ENCODE data around the gene PRKCSH. TPM values are rescaled to one million over a fixed set of nuclear protein-coding genes. Genes with fewer than 3 reads are reported as not detected.
A peak's percentile ranks its signal among the peaks of the same experiment; 100 is the strongest.

The PRKCSH gene
- total and polyA plus RNA-seq, 4 donors = 55.9 to 290 (median 179) TPM

GRCh38 chr19:11495885-11496284 is 60.5 kb downstream of the PRKCSH start:
- Histone ChIP-seq H3K36me3 (ENCODE audit: control insufficient read depth, insufficient read depth, low read length) (peaks cover 71% of the 10 kb centered on the region), H3K27ac (ENCODE audit: low read depth, low read length) (no peak overlapping the region), H3K4me1 (ENCODE audit: control insufficient read depth, insufficient read depth, low read length) (no peaks in the 10 kb centered on the region), H3K27me3 (ENCODE audit: control insufficient read depth, insufficient read depth, low read length) (no peaks in the 10 kb centered on the region), H3K4me3 (ENCODE audit: low read depth, low read length) (no peak overlapping the region), H3K9me3 (ENCODE audit: control insufficient read depth, insufficient read depth, low read length) (no peaks in the 10 kb centered on the region)
- 97% methylated on average over 22 of the region's 22 CpGs for WGBS (ENCODE audit: insufficient coverage)
- no peak for DNase-seq (ENCODE audit: low read depth in 4 of 6, low spot score in 6 of 6)

GRCh38 chr19:11496391-11497163 is 61.1 kb downstream of the PRKCSH start:
- Histone ChIP-seq H3K4me3 (ENCODE audit: low read depth, low read length) (no peak overlapping the region), H3K9me3 (ENCODE audit: control insufficient read depth, insufficient read depth, low read length) (no peaks in the 10 kb centered on the region), H3K4me1 (ENCODE audit: control insufficient read depth, insufficient read depth, low read length) (no peaks in the 10 kb centered on the region), H3K36me3 (ENCODE audit: control insufficient read depth, insufficient read depth, low read length) (peaks cover 73% of the 10 kb centered on the region), H3K27ac (ENCODE audit: low read depth, low read length) (no peak overlapping the region), H3K27me3 (ENCODE audit: control insufficient read depth, insufficient read depth, low read length) (no peaks in the 10 kb centered on the region)
- WGBS (ENCODE audit: insufficient coverage) = 53% methylated on average over 12 of the region's 17 CpGs
- peak in 2 of 6 donors; percentile 41 to 44 for DNase-seq (ENCODE audit: low read depth in 4 of 6, low spot score in 6 of 6)

DNA sequence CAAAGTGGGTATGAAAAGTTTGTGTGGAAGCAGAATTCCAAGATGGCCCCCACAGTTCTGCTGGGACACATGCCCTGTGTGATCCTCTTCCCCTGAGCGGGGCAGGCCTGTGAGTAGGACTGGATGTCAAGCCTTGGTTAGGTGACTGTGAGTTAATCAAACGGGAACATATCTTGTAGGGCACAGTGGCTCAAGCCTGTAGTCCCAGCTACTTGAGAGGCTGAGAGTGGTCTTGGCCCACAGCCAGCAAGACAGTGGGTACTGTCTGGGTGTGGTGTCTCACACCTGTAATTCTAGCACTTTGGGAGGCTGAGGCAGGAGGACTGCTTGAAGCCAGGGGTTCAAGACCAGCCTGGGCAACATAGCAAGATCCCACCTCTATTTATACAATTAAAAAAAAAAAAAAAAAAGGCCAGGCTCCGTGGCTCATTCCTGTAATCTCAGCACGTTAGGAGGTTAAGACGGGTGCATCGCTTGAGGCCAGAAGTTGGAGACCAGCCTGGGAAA is 63.8 kb downstream of the PRKCSH start:
- H3K27ac ChIP-seq (ENCODE audit: low read depth, low read length) = no peak overlapping the region
- no peak overlapping the region for H3K4me3 ChIP-seq (ENCODE audit: low read depth, low read length)
- no peaks in the 10 kb centered on the region for H3K27me3 ChIP-seq (ENCODE audit: control insufficient read depth, insufficient read depth, low read length)
- DNase-seq (ENCODE audit: low read depth in 4 of 6, low spot score in 6 of 6) = no peak
- H3K9me3 ChIP-seq (ENCODE audit: control insufficient read depth, insufficient read depth, low read length) = no peaks in the 10 kb centered on the region
- peaks cover 3% of the 10 kb centered on the region for H3K4me1 ChIP-seq (ENCODE audit: control insufficient read depth, insufficient read depth, low read length)
- peaks cover 70% of the 10 kb centered on the region for H3K36me3 ChIP-seq (ENCODE audit: control insufficient read depth, insufficient read depth, low read length)
- 90% methylated on average over 1 of the region's 6 CpGs for WGBS (ENCODE audit: insufficient coverage)

DNA sequence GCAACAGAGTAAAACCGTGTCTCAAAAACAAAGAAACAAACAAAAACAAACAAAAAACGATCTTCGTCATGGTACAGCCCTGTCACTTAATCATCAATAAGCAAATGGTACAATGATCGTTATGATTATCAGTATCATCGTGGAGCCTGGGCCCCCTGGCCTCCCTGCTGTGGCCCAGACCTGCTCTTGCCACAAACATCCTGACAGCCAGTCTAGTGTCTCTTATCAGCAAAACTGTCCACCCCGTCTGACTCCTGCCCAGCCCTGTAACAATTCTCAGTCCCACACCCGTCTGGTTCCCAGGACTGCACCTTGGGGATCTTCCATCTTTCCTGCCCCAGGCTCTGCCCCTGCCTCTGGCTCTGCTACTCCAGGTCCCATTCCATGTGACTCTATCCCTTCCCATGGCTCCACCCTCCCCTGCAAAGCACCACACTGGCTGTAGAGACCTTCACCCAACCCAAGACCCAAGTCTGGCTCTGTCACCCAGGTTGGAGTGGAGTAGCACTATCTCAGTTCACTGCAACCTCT is 64.5 kb downstream of the PRKCSH start:
- Histone ChIP-seq H3K9me3 (ENCODE audit: control insufficient read depth, insufficient read depth, low read length) (no peaks in the 10 kb centered on the region), H3K4me1 (ENCODE audit: control insufficient read depth, insufficient read depth, low read length) (peaks cover 6% of the 10 kb centered on the region), H3K27ac (ENCODE audit: low read depth, low read length) (no peak overlapping the region), H3K4me3 (ENCODE audit: low read depth, low read length) (no peak overlapping the region), H3K36me3 (ENCODE audit: control insufficient read depth, insufficient read depth, low read length) (peaks cover 64% of the 10 kb centered on the region), H3K27me3 (ENCODE audit: control insufficient read depth, insufficient read depth, low read length) (no peaks in the 10 kb centered on the region)
- no peak for DNase-seq (ENCODE audit: low read depth in 4 of 6, low spot score in 6 of 6)
- 87% methylated on average over 7 of the region's 7 CpGs for WGBS (ENCODE audit: insufficient coverage)

Small RNA genes within 50 kb of the gene (small RNA-seq; reads per million reads assigned to genes)
- gene MIR7974 (ENCODE audit: low replicate concordance) = not detected
- gene RF00019 (ENCODE audit: low replicate concordance) = not detected

Other genes with a start within 250 kb of the PRKCSH start
- 100 to 1,000 TPM in 1 of 2 donors, 10 to 100 TPM in 1; 56.3 to 270 TPM for gene KANK2, start 238.1 kb upstream of the PRKCSH start, total RNA-seq
- gene KANK2, start 238.1 kb upstream of the PRKCSH start, polyA plus RNA-seq (ENCODE audit: insufficient read length in 2 of 2) = 100 to 1,000 TPM in 1 of 2 donors, 10 to 100 TPM in 1; 65.9 to 130 TPM
- gene ANGPTL8, start 196.0 kb upstream of the PRKCSH start, total RNA-seq = not detected
- 1 to 10 TPM in 1 of 2 donors, under 1 TPM in 1; 0.71 to 2.3 TPM for gene ANGPTL8, start 196.0 kb upstream of the PRKCSH start, polyA plus RNA-seq (ENCODE audit: insufficient read length in 2 of 2)
- 10 to 100 TPM; 16.5 to 42.7 TPM for gene DOCK6, start 173.1 kb upstream of the PRKCSH start, total RNA-seq
- 10 to 100 TPM; 51.8 to 71.2 TPM for gene DOCK6, start 173.1 kb upstream of the PRKCSH start, polyA plus RNA-seq (ENCODE audit: insufficient read length in 2 of 2)
- not detected for gene TSPAN16, start 139.5 kb upstream of the PRKCSH start, total RNA-seq
- under 1 TPM in 1 of 2 donors, not detected in 1; 0.36 TPM for gene TSPAN16, start 139.5 kb upstream of the PRKCSH start, polyA plus RNA-seq (ENCODE audit: insufficient read length in 2 of 2)
- gene RAB3D, start 96.0 kb upstream of the PRKCSH start, total RNA-seq = 10 to 100 TPM; 14.2 to 27.0 TPM
- gene RAB3D, start 96.0 kb upstream of the PRKCSH start, polyA plus RNA-seq (ENCODE audit: insufficient read length in 2 of 2) = 10 to 100 TPM; 13.2 to 17.5 TPM
- gene TMEM205, start 89.4 kb upstream of the PRKCSH start, total RNA-seq = 100 to 1,000 TPM in 1 of 2 donors, 10 to 100 TPM in 1; 59.3 to 161 TPM
- gene TMEM205, start 89.4 kb upstream of the PRKCSH start, polyA plus RNA-seq (ENCODE audit: insufficient read length in 2 of 2) = 100 to 1,000 TPM; 120 to 125 TPM
- 10 to 100 TPM; 14.9 to 37.6 TPM for gene CCDC159, start 89.1 kb upstream of the PRKCSH start, total RNA-seq
- gene CCDC159, start 89.1 kb upstream of the PRKCSH start, polyA plus RNA-seq (ENCODE audit: insufficient read length in 2 of 2) = 10 to 100 TPM; 40.4 to 52.2 TPM
- 10 to 100 TPM; 30.4 to 30.7 TPM for gene PLPPR2, start 80.2 kb upstream of the PRKCSH start, total RNA-seq
- gene PLPPR2, start 80.2 kb upstream of the PRKCSH start, polyA plus RNA-seq (ENCODE audit: insufficient read length in 2 of 2) = 100 to 1,000 TPM; 183 to 215 TPM
- 1 to 10 TPM in 1 of 2 donors, under 1 TPM in 1; 0.50 to 2.6 TPM for gene SWSAP1, start 61.0 kb upstream of the PRKCSH start, total RNA-seq
- gene SWSAP1, start 61.0 kb upstream of the PRKCSH start, polyA plus RNA-seq (ENCODE audit: insufficient read length in 2 of 2) = 1 to 10 TPM; 2.3 to 2.5 TPM
- 1 to 10 TPM; 4.0 to 6.3 TPM for gene EPOR, start 51.3 kb upstream of the PRKCSH start, total RNA-seq
- gene EPOR, start 51.3 kb upstream of the PRKCSH start, polyA plus RNA-seq (ENCODE audit: insufficient read length in 2 of 2) = 1 to 10 TPM; 5.9 to 8.0 TPM
- gene RGL3, start 16.3 kb upstream of the PRKCSH start, total RNA-seq = 1 to 10 TPM; 1.5 to 4.7 TPM
- 1 to 10 TPM; 8.0 to 9.9 TPM for gene RGL3, start 16.3 kb upstream of the PRKCSH start, polyA plus RNA-seq (ENCODE audit: insufficient read length in 2 of 2)
- gene ODAD3, start 514 bp upstream of the PRKCSH start, total RNA-seq = 1 to 10 TPM in 1 of 2 donors, under 1 TPM in 1; 0.79 to 5.3 TPM
- gene ODAD3, start 514 bp upstream of the PRKCSH start, polyA plus RNA-seq (ENCODE audit: insufficient read length in 2 of 2) = 1 to 10 TPM; 5.2 to 7.1 TPM
- 10 to 100 TPM; 25.8 to 69.0 TPM for gene ELAVL3, start 45.4 kb downstream of the PRKCSH start, total RNA-seq
- 100 to 1,000 TPM; 147 to 153 TPM for gene ELAVL3, start 45.4 kb downstream of the PRKCSH start, polyA plus RNA-seq (ENCODE audit: insufficient read length in 2 of 2)
- 10 to 100 TPM in 1 of 2 donors, 1 to 10 TPM in 1; 5.8 to 10.9 TPM for gene ZNF653, start 70.2 kb downstream of the PRKCSH start, total RNA-seq
- gene ZNF653, start 70.2 kb downstream of the PRKCSH start, polyA plus RNA-seq (ENCODE audit: insufficient read length in 2 of 2) = 10 to 100 TPM; 21.0 to 21.4 TPM
- gene ECSIT, start 93.5 kb downstream of the PRKCSH start, total RNA-seq = 10 to 100 TPM; 31.1 to 42.8 TPM
- 10 to 100 TPM; 71.0 to 77.8 TPM for gene ECSIT, start 93.5 kb downstream of the PRKCSH start, polyA plus RNA-seq (ENCODE audit: insufficient read length in 2 of 2)
- 10 to 100 TPM in 1 of 2 donors, 1 to 10 TPM in 1; 3.7 to 11.2 TPM for gene CNN1, start 103.2 kb downstream of the PRKCSH start, total RNA-seq
- 1 to 10 TPM; 3.6 to 4.2 TPM for gene CNN1, start 103.2 kb downstream of the PRKCSH start, polyA plus RNA-seq (ENCODE audit: insufficient read length in 2 of 2)
- 10 to 100 TPM; 18.3 to 59.7 TPM for gene ELOF1, start 123.6 kb downstream of the PRKCSH start, total RNA-seq
- gene ELOF1, start 123.6 kb downstream of the PRKCSH start, polyA plus RNA-seq (ENCODE audit: insufficient read length in 2 of 2) = 10 to 100 TPM; 75.0 to 79.8 TPM
- 1 to 10 TPM; 4.4 to 8.0 TPM for gene ACP5, start 142.0 kb downstream of the PRKCSH start, total RNA-seq
- gene ACP5, start 142.0 kb downstream of the PRKCSH start, polyA plus RNA-seq (ENCODE audit: insufficient read length in 2 of 2) = 1 to 10 TPM in 1 of 2 donors, under 1 TPM in 1; 0.70 to 1.5 TPM
- gene ZNF627, start 161.8 kb downstream of the PRKCSH start, total RNA-seq = 10 to 100 TPM; 43.2 to 43.3 TPM
- gene ZNF627, start 161.8 kb downstream of the PRKCSH start, polyA plus RNA-seq (ENCODE audit: insufficient read length in 2 of 2) = 10 to 100 TPM; 30.2 to 32.5 TPM